Epithelial cell of esophagus (primary cell): Measurements from ENCODE around the gene SEZ6L2.
A peak's percentile ranks its signal among the peaks of the same experiment; 100 is the strongest.

ENCODE experiments used
- DNase-seq: peaks from one replicate; pipeline ENCODE4 v3.0.0; 2010; ENCODE audit warnings: low read depth
- H3K4me3 ChIP-seq: 2 replicates; pipeline ENCODE4 v1.5.1; 2011; ENCODE audit warnings: mild to moderate bottlenecking, low read length, control low read depth
- CTCF ChIP-seq: IDR thresholded peaks from 2 replicates; pipeline ENCODE4 v1.5.1; 2011; ENCODE audit warnings: low read depth, mild to moderate bottlenecking, low read length, control low read depth, inconsistent platforms; ENCODE audit not compliant: insufficient read depth; ENCODE audit errors: missing control alignments

SEZ6L2 gene

GRCh38 chr16:29881050-29881449, 18.3 kb downstream of the SEZ6L2 start:
- H3K4me3 ChIP-seq = no peak overlapping the region
- no peak for DNase-seq
- TF ChIP-seq CTCF = no peak

- no peak for DNase-seq
- H3K4me3 ChIP-seq = no peak overlapping the region
- TF ChIP-seq CTCF = no peak
These were observed 21.2 kb downstream of the SEZ6L2 start for GRCh38 chr16:29878172-29878571.

GRCh38 chr16:29877266-29877961, 21.9 kb downstream of the SEZ6L2 start:
- DNase-seq = peak; percentile 80
- H3K4me3 ChIP-seq = no peak overlapping the region
- TF ChIP-seq CTCF = no peak

GRCh38 chr16:29876594-29877249, 22.6 kb downstream of the SEZ6L2 start:
- no peak for TF ChIP-seq CTCF
- H3K4me3 ChIP-seq = no peak overlapping the region
- DNase-seq = no peak

GRCh38 chr16:29876217-29876593, 23.1 kb downstream of the SEZ6L2 start:
- DNase-seq = no peak
- no peak overlapping the region for H3K4me3 ChIP-seq
- TF ChIP-seq CTCF = no peak

GRCh38 chr16:29875206-29875605, 24.1 kb downstream of the SEZ6L2 start:
- no peak overlapping the region for H3K4me3 ChIP-seq
- TF ChIP-seq CTCF = no peak
- no peak for DNase-seq

GRCh38 chr16:29873319-29873718, 26.0 kb downstream of the SEZ6L2 start:
- no peak for TF ChIP-seq CTCF
- H3K4me3 ChIP-seq = no peak overlapping the region
- no peak for DNase-seq
